ENCODE measurements around the gene SCGB1D4.
"Not testable (repeated sequence)": the region's sequence is repeated elsewhere in the genome, so short reads cannot be mapped to it uniquely, and the experiment has no call there.

Gene SCGB1D4, protein sequence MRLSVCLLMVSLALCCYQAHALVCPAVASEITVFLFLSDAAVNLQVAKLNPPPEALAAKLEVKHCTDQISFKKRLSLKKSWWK

DNA sequence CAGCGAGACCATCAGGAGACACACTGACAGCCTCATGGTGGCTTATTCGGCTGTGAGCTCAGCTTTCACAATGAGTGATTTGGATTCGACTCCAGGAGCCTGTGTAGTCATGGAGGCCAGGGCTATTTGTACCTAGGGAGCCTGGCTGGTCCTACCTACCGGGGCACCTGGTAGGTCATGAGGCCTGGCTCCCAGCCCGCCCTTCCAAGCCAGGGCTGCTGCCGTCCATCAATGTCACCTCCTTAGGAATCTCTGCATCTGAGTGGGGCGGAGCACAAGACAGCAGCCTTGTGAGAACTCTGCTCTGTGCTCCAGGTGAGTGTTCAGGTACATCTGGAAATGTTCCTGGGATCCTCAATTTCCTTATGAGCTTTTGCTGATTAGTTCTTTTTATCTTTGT, at the start of gene SCGB1D4:
Gene SCGB1D4 (minus strand): TSS at position 101 of the 400 bp plus-strand sequence. CDS start 65 bp downstream, at position 36.
- no peak for DNase-seq

DNA sequence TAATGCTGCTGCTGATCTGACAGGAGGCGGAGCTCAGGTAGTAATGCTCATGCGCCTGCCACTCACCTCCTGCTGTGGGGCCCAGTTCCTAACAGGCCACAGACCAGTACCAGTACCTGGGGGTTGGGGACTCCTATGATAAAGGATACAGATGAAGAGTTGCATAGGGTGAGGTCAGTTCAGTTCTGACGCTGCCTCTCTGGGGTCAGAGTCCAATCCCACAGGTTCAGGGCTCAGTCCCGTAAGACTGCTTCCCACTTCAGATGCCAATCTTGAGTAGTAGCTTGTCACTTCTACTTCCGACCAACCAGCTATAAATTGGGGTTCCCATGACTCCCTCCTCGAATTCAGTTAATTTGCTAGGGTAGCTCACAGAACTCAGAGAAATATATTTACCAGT, 47.0 kb upstream of the SCGB1D4 start:
- no peak for DNase-seq

DNA sequence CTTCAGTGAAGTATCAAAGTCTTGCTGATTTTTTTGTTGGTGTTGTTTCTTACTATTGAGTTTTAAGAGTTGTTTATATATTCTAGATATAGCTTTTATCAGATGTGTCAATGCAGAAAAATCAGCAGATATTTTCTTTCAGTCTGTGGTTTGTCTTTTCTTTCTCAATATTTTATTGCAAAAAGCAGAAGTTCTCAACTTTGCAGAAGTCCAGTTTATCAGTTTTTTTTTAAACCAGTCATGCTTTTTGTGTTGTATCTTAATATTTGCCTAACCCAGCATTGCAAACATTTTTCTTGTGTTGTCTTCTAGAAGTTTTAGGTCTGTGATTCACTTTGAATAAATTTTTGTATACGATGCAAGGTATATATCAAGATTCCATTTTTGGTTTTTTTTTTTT, 45.3 kb upstream of the SCGB1D4 start:
- no peak for DNase-seq

DNA sequence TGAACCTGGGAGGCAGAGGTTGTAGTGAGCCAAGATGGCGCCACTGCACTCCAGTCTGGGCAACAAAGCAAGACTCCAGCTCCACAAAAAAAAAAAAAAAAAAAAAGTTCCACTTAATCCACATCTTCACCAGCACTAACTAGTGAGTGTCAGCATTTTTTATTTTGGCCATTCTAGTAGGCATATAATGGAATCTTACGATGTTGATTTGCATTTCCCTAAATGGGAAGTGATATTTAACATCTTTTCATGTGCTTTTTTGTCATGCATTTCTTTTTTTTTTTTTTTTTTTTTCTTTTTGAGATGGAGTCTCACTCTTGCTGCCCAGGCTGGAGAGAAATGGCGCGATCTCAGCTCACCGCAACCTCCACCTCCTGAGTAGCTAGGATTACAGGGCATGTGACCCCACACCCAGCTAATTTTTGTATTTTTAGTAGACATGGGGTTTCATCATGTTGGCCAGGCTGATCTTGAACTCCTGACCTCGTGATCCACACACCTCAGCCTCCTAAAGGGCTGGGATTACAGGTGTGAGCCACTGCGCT, 44.8 kb upstream of the SCGB1D4 start:
- DNase-seq = not testable (repeated sequence)

DNA sequence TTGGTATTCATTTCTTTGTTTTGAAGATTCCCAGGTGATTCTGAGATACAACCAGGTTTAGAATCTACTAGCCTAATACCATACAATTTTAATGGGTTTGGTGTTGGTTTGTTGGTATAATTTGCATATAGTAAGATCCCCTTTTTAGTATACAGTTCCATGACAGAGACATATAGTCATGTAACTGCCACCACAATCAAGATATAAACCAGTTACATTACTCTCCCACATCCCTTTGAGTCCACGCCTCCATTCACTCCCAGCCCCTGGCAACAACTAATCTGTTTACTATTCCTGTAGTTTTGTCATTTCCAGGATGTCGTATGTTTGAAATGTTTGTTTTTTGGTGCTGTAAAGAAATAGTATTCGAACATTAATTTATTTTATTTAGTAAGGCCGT, 42.7 kb upstream of the SCGB1D4 start:
- no peak for DNase-seq

DNA sequence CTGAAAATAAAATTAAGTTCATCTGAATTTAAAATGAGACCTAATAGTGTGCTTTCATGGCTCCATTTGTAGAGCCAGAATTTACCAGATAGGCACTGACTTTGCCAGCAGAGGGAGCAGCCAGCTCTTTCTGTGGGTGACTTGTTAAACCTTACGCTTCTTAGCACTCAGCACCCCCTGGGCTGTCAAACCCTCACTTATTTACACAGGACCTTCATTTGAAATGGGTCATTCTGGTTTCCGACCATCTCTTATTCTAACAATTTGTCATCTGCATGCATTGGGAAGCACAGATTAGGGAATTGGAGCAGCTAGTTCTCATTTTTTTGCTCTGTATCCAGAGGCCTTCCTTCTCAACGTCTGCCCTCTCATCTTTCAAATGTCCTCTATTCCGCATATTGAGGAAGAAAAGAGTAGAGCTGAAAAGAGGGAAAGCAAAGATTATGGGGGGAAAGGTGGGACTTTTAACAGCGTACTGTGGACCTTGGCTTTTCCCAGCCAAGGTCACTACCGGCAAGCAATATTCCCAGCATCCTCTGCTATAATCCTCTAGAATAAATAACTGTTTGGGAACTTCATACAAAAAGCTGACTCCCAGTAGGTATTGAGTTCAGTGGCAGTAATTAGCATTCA, 41.5 kb upstream of the SCGB1D4 start:
- peak; percentile 54 for DNase-seq

DNA sequence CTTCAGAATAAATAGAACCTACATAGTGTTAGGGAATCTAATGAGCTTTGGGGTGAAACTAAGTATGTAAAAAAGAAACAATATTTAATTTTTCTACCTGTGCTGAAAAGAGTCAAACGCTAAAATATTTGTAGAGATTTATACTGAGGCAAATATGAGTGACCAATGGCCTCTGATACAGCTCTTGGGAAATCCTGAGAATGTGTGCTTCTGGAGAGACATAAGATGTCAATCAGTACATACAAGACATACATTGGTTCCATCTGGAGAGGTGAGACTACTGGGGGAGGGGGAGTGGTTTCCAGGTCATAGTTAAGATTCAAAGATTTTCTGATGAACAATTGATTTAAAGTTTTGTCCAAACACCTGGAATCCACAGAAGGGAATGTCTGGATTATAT, 39.3 kb upstream of the SCGB1D4 start:
- DNase-seq = no peak

DNA sequence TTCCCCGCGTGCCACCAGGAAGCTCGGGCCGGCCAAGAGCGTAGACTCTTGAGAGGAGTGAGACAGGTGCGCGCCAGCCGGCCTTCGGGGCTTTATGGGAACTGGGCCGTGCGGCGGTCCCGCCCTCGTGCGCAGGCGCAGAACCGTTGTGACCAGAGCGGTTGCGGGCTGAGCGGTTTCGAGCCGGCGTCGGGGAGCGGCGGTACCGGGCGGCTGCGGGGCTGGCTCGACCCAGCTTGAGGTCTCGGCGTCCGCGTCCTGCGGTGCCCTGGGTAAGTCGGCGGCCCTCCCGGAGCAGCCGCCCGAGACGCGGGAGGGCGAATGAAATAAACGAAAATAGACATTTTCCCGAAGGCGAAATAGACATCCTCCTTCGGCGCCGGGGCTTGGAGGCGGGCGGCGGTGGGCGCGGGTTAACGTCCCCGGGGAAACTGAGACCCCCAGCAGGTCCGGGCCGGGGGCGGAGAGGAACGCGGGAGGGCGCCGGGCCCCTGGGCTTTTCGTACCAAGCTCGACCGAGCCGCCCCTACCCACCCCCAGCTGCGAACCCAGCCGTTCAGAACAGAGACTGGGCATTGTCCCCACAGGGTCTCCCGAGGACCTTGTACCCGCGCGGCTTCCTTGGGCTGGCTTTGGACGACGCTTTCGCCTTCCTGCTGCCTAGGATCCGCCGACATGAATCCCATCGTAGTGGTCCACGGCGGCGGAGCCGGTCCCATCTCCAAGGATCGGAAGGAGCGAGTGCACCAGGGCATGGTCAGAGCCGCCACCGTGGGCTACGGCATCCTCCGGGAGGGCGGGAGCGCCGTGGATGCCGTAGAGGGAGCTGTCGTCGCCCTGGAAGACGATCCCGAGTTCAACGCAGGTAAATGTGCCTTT, 38.7 kb upstream of the SCGB1D4 start, which contains the start of gene ASRGL1:
Gene ASRGL1 (plus strand): TSS at position 146 of the 879 bp plus-strand sequence. CDS start 530 bp downstream, at position 676.
- peak; percentile 70 for DNase-seq

DNA sequence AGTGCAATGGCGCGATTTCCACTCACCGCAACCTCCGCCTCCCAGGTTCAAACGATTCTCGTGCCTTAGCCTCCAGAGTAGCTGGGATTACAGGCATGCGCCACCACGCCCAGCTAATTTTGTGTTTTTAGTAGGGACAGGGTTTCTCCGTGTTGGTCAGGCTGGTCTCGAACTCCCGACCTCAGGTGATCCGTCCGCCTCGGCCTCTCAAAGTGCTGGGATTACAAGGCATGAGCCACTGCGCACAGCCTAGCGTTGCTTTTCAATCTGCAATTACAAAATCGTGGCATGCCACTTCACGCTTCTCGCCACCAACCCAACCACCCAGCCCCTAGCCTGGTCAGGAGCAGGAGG, 38.1 kb upstream of the SCGB1D4 start:
- not testable (repeated sequence) for DNase-seq

DNA sequence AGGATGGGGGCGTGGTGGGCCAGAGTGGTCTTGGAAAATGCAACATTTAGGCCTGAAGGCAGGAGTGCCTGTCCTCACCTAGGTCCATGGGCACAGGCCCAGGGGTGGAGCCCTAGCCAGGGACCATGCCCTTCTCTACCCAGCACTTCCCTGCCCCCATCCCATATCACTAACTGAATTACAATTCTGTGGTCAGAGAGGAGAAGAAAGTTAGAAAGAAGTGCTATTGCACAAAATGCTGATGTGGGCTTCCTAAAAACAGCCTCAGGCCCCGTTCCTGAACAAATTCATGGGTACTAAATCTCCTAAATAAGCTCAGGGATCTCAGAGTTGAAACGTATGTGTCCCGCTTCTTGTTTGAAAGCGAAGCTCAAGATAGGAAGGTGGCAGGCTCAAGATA, 34.9 kb upstream of the SCGB1D4 start:
- DNase-seq = no peak

DNA sequence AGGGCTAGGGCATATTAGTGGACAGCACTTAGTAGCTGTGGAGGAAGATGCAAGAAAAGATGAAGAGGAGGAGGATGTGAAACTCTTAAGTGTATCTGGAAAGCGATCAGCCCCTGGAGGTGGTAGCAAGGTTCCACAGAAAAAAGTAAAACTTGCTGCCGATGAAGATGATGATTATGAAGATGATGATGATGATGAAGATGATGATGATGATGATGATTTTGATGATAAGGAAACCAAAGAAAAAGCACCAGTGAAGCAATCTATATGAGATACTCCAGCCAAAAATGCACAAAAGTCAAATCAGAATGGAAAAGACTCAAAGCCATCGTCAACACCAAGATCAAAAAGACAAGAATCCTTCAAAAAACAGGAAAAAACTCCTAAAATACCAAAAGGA, 32.4 kb upstream of the SCGB1D4 start:
- not testable (repeated sequence) for DNase-seq

DNA sequence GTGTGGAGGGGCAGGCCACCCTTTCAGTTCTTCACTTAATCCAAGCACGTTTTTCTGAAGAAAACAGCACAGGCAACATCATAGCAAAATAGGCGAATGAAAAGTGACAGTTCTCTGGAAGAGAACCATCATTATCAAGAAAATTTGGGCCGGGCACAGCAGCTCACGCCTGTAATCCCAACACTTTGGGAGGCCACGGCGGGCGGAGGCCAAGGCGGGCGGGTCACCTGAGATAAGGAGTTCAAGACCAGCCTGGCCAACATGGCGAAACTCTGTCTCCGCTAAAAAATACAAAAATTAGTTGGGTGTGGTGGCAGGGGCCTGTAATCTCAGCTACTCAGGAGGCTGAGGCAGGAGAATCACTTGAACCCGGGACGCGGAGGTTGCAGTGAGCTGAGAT, 28.7 kb upstream of the SCGB1D4 start:
- DNase-seq = not testable (repeated sequence)

DNA sequence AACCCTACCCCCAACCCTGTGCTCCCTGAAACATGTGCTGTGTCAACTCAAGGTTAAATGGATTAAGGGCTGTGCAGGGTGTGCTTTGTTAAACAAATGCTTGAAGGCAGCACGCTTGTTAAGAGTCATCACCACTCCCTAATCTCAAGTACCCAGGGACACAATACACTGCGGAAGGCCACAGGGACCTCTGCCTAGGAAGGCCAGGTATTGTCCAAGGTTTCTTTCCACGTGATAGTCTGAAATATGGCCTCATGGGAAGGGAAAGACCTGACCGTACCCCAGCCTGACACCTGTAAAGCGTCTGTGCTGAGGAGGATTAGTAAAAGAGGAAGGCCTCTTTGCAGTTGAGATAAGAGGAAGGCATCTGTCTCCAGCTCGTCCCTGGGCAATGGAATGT, 27.8 kb upstream of the SCGB1D4 start:
- DNase-seq = not testable (repeated sequence)

DNA sequence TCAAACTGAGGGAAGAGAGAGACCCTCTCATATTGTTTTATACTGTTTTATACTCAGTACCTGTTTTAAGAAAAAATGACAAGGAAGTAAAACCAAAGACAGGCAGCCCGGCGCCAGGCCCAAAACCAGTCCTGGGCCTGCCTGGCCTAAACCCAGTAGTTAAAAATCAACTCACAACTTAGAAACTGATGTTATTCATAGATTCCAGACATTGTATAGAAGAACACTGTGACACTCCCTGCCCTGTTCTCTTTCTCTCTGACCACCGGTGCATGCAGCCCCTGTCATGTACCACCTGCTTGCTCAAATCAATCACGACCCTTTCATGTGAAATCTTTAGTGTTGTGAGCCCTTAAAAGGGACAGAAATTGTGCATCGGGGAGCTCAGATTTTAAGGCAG, 26.9 kb upstream of the SCGB1D4 start:
- DNase-seq = not testable (repeated sequence)

DNA sequence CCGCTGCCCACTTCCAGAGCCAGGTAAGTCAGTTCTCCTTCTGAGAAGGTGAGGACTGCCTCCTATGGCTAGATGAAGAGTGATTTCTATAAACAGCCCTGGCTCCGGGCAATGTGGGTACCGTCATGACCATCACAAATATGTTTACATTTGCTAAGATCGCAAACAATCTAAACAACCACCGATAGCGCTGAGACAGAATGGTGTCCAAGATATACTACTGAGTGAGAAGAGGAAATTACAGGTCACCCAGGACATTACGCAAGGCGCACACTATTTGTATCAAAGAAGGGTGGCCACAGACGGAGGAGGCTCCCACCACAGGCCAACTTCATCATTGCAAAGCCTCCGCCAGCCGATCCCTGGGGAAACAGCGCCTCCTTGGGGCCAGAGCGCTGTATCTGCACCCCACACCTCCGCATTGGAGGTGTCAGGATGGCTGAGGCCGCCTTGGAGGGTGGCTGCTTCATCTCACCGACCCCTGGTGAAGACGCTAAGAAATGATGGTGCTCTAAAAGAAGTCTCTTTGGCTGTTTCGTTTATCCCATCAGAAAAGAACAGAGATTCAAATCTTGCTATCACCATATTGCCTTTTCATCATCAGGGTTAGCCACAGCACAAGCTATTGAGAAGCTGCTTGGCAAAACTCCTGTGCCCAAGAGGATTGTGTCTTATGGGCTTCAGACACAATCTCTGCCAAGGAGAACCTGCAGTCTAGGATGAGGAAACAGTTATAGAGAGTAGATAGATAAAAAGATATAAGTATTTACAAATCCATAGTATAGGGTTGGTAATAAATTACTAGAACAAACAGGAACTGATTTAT, 26.1 kb upstream of the SCGB1D4 start:
- DNase-seq = peak; percentile 20

DNA sequence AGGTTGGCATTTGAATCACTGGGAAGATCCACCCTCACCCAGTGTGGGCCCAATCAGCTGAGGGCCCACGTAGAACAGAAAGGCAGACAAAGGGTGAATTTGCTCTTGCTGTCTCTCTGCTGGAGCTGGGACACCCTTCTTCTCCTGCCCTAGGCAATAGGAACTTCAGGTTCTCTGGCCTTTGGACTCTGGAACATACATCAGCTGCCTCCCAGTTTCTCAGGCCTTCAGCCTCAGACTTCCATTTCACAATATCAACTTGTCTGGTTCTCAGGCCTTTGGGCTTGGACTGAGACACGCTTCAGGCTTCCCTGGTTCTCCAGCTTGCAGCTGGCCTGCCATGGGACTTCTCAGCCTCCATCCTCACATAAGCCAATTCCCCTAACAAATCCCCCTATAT, 23.6 kb upstream of the SCGB1D4 start:
- no peak for DNase-seq

DNA sequence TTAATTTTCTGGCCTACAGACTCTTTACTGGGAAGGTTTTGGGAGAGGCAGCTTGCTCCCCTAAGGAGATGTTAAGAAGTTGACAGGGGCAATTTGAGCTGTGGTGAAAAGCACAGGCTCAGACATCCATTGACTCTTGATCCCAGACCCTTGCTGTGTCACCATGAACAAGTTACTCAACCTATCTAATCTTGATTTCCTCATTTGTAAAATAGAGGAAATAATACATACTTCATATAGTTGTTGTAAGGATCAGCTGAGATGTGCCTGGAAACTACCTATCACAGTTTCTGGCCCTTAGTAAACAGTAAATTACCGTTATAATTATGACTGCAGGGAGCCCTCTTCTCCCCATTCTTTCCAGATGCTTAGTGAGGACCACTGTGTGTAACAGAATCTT, 16.6 kb upstream of the SCGB1D4 start:
- no peak for DNase-seq

DNA sequence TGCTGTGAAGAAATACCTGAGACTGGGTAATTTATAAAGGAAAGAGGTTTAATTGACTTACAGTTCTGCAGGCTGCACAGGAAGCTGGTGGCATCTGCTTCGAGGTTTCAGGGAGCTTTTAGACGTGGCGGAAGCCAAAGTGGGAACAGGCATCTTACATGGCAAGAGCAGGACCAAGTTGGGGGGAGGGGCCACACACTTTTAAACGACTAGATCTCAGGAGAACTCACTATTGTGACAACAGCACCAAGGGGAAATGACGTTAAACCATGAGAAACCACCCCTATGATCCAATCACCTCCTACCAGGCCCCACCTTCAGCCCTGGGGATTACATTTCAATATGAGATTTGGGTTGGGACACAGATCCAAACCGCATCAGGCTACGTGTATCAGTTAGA, 11.1 kb upstream of the SCGB1D4 start:
- DNase-seq = no peak

DNA sequence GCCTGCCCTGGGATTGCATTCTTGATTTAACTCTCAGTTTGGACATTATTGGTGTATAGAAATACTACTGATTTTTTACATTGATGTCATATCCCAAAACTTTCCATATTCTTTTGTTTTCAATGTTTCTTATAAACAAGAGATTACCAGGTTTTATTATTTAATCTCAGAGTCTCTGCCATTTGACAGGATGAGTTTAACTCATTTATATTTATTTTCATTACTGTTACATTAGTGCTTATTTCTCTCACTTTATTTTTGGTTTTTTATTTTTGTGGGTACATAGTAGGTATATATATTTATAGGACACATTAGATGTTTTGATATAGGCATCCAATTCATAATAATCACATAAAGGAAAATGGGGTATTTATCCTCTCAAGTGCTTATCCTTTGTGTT, 9.1 kb upstream of the SCGB1D4 start:
- no peak for DNase-seq

DNA sequence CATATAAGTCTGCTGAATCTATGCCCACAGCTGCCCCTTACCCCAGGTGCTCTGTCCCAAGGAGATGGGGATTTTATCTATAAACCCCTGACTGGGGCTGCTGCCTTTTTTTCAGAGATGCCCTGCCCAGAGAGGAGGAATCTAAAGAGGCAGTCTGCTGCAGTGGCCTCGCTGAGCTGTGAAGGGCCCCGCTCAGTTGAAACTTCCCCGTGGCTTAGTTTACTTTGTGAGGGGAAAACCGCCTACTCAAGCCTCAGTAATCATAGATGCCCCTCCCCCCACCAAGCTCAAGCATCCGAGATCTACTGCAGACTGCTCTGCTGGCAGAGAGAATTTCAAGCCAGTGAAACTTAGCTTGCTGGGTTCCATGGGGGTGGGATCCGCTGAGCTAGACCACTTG, 7.4 kb upstream of the SCGB1D4 start:
- no peak for DNase-seq

DNA sequence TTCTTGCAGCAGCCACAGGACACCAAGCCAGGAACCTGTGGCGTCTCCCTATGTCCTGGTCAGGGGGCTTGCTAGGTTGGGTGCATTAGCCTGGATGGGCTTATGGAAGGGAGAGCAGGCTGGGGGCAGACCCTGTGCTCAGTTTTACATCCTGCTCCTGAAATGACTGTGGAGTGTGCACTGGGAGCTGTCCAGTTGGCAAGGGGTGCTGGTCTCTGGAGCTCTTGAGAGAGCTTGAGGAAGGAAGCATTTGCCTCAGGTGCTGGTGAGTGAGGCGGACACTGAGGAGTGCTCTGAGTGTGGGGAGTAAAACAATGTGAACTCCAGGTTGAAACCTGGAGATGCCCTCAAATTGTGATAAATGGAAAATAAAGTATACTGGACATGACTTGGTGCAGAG, 3.4 kb downstream of the SCGB1D4 start:
- DNase-seq = no peak

DNA sequence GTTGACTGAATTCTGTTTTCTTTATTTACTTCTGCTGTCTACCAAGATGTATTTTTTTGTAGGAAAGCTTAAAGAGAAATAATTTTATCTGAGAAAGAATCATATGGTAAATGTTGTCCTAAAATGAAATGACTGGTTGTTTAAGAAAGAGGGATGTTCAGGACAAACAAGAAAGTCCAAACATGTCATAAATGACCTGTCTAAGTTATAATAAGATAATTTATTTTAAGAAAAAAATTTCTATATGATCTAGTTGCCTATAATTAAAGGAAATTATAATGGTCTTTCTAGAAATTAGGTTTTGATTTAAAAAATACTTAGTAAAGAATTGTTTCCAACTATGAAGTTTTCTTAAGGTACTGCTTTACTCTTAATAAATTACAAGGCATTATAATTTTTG, 18.4 kb downstream of the SCGB1D4 start:
- DNase-seq = no peak

DNA sequence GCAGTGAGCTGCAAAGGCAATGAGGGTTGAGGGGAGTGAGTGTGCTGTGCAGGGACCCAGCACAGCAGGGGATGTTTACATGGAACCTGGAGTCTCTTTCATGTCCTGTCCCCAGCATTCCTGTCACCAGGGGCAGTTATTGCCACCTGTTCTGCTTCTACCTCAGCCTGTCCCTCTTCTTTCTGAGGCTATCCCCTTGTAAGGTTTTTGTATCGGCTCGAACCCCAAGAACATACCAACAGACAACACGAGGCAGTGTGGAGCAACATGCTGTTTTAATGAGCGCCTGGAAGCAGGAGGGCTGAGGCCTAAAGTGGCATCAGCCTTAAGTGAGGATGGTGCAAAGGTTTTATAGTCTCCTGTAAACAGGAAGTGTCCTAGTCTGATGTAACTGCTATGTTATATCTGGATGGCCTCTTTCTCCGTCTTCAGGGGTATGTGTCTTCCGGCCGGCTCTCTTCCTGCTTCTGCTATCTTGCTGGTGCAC, 25.0 kb downstream of the SCGB1D4 start:
- no peak for DNase-seq
